NB4 (cell line): ENCODE measurements around the gene TMEM87B.

Source experiments
- POLR2A ChIP-seq: IDR thresholded peaks from 2 replicates; pipeline ENCODE4 v1.6.1; 2011; ENCODE audit warnings: mild to moderate bottlenecking; ENCODE audit not compliant: insufficient read length; ENCODE audit errors: extremely low read depth
- TF ChIP-seq, protein P1 (sequence below): IDR thresholded peaks from one replicate; pipeline ENCODE4 v1.5.1; 2012; ENCODE audit warnings: low read depth, low read length

DNA sequence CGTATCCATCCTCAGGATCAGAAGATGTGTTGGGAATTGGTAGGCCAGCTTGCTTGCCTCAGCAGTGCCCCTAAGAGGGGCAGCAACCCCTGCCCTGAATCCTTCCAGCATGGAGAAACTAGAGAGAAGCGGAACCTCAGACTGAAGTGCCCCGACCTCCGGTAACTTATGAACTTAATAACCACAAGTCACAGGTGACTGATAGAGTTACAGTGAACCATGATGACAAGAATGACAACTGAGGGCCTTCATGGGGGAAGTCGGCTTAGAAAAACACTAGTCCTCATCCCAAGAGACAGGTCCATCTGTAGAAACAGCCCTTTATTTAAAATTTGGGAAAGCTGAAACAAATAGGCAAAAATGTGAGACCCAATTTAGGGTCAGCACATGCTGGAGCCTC, 42.5 kb upstream of the TMEM87B start:
- TF ChIP-seq POLR2A: no peak
- TF ChIP-seq, protein P1, sequence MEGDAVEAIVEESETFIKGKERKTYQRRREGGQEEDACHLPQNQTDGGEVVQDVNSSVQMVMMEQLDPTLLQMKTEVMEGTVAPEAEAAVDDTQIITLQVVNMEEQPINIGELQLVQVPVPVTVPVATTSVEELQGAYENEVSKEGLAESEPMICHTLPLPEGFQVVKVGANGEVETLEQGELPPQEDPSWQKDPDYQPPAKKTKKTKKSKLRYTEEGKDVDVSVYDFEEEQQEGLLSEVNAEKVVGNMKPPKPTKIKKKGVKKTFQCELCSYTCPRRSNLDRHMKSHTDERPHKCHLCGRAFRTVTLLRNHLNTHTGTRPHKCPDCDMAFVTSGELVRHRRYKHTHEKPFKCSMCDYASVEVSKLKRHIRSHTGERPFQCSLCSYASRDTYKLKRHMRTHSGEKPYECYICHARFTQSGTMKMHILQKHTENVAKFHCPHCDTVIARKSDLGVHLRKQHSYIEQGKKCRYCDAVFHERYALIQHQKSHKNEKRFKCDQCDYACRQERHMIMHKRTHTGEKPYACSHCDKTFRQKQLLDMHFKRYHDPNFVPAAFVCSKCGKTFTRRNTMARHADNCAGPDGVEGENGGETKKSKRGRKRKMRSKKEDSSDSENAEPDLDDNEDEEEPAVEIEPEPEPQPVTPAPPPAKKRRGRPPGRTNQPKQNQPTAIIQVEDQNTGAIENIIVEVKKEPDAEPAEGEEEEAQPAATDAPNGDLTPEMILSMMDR: no peak
